HG02610 (cell line): ENCODE measurements around the gene SPTB.
"Not testable (repeated sequence)": the region's sequence is repeated elsewhere in the genome, so short reads cannot be mapped to it uniquely, and the experiment has no call there.

Experiments used
- ATAC-seq: cut with Tn5 transposase; IDR thresholded peaks from one replicate; pipeline ENCODE4 v1.9.1; 2021; ENCODE audit warnings: mild to moderate bottlenecking, moderate library complexity; ENCODE audit not compliant: unreplicated experiment

SPTB gene

GRCh38 chr14:64824471-64824870 lies 55.2 kb downstream of the SPTB start:
- ATAC-seq, result no peak

GRCh38 chr14:64823305-64823861 lies 56.3 kb downstream of the SPTB start:
- peak; percentile 76 for ATAC-seq

GRCh38 chr14:64821651-64822050 lies 58.1 kb downstream of the SPTB start:
- ATAC-seq, result no peak

GRCh38 chr14:64818151-64818550 lies 61.6 kb downstream of the SPTB start:
- ATAC-seq, result no peak

- no peak for ATAC-seq
These were observed 62.1 kb downstream of the SPTB start for GRCh38 chr14:64817631-64818030.

GRCh38 chr14:64816221-64816783 lies 63.4 kb downstream of the SPTB start:
- ATAC-seq, result no peak

- no peak for ATAC-seq
These were observed 64.5 kb downstream of the SPTB start for GRCh38 chr14:64815257-64815656.

GRCh38 chr14:64812412-64812811 lies 67.3 kb downstream of the SPTB start:
- peak; percentile 71 for ATAC-seq

GRCh38 chr14:64811676-64812075 lies 68.0 kb downstream of the SPTB start:
- ATAC-seq, result no peak

- no peak for ATAC-seq
These were observed 71.3 kb downstream of the SPTB start for GRCh38 chr14:64808449-64808848.

- no peak for ATAC-seq
These were observed 72.2 kb downstream of the SPTB start for GRCh38 chr14:64807551-64807950.

- no peak for ATAC-seq
These were observed 72.7 kb downstream of the SPTB start for GRCh38 chr14:64806862-64807495.

- ATAC-seq, result no peak
These were observed 73.4 kb downstream of the SPTB start for GRCh38 chr14:64806202-64806861.

- ATAC-seq, result not testable (repeated sequence)
These were observed 74.1 kb downstream of the SPTB start for GRCh38 chr14:64805646-64806045.

GRCh38 chr14:64804754-64805260 lies 74.9 kb downstream of the SPTB start:
- ATAC-seq, result no peak

- ATAC-seq, result no peak
These were observed 77.9 kb downstream of the SPTB start for GRCh38 chr14:64801800-64802199.

GRCh38 chr14:64801046-64801445 lies 78.7 kb downstream of the SPTB start:
- ATAC-seq, result no peak

- ATAC-seq, result no peak
These were observed 79.7 kb downstream of the SPTB start for GRCh38 chr14:64800000-64800399.

- no peak for ATAC-seq
These were observed 80.2 kb downstream of the SPTB start for GRCh38 chr14:64799555-64799954.

GRCh38 chr14:64796369-64796768 lies 83.3 kb downstream of the SPTB start:
- no peak for ATAC-seq

- no peak for ATAC-seq
These were observed 83.8 kb downstream of the SPTB start for GRCh38 chr14:64795921-64796320.

GRCh38 chr14:64795211-64795610 lies 84.5 kb downstream of the SPTB start:
- no peak for ATAC-seq
